AG09319 (cell line): ENCODE measurements around the gene SMYD3.

Source experiments
- DNase-seq: peaks from one replicate; pipeline ENCODE4 v3.0.0-alpha.2; 2010; ENCODE audit warnings: low read depth; ENCODE audit errors: extremely low read depth
- CTCF ChIP-seq: IDR thresholded peaks from 2 replicates; pipeline ENCODE4 v1.5.1; 2011; ENCODE audit warnings: low read depth, mild to moderate bottlenecking, inconsistent platforms, low read length, moderate library complexity

Gene SMYD3

GRCh38 chr1:246198115-246198816 is 308.8 kb downstream of the SMYD3 start:
- no peak for TF ChIP-seq CTCF
- DNase-seq, result no peak

GRCh38 chr1:246197076-246197475 is 310.0 kb downstream of the SMYD3 start:
- DNase-seq, result no peak
- TF ChIP-seq CTCF, result no peak

DNA sequence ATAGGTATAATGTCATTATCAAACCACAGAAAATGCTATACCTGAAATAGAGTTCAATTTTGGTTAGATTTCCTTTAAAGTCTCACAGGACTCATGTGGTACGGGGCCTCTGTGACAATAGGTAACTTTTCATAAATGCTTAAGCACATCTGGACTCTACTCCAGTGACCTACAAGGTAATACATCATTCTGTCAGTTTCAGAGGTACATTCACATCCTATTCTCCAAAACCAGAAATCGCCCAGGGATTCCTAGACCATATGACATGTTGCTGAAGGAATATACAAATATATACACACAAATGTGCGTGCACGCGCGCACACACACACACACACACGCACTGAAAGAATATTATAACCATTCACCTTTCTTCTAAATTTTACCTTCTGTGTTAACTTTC is 311.8 kb downstream of the SMYD3 start:
- no peak for DNase-seq

DNA sequence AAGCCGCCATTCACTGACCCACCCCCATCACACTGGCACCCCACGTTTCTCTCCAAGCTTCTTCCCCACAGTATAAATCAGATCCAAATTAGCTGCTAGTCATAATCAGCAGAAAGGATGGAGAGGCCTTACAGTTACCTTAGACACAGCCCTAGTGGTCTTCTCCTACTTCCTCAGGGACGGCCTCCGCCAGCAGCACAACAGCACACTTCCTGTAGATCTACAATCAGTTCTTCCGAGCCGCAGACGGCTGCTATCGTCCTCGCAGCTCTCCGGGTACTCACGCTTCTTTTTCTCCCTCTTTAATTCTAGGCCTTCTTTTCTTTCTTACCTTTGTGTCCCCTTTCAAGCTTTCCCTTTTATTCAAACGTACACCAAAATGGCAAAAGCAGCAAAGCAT is 313.5 kb downstream of the SMYD3 start:
- DNase-seq, result no peak
- TF ChIP-seq CTCF, result no peak

More for the DNA sequence above, 311.8 kb downstream of the SMYD3 start:
- TF ChIP-seq CTCF, result no peak

DNA sequence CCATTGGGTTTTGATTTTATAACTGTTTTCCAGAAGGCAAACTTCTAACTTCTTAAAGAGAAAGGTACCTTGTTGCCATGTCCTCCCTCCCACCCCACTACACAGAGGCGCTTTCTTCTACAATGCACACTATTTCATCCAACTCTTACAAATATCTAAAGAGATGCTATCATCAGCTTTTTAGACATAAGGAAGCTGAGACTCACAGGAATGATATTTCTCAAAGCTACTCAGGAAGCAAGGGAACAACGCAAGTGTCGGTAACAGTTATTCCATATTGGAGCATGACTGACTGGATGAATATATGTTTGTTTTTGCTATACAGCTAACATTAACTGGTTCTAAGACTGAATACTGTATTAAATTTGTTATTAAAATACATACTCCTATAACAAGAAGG is 318.0 kb downstream of the SMYD3 start:
- TF ChIP-seq CTCF, result no peak
- DNase-seq, result no peak

DNA sequence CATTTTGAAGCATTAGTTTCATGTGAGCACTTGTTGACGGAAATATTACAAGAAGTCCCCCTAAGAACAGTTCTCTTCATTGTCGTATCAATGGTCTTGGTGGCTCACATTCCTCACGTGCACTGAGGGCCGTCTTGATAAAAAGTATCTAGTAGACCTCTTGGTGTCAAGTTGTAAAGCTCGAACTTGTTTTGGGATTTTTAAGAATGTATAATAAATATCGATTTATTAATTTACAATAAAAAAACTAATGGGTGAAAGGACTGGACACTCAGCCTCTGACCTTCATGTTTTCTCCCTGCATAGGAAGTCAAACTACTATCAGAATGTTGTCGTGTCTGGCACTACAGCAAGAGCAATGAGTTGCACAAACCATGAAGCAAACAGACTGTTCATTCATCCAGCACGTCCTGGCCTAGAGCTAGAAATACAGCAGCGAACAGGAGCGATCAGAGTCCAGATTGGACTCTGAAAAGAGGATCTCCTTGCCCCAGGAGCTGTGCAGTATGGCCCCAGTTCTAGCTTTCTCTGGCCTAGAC is 319.2 kb downstream of the SMYD3 start:
- TF ChIP-seq CTCF, result no peak
- no peak for DNase-seq

- DNase-seq, result no peak
- no peak for TF ChIP-seq CTCF
Observed at GRCh38 chr1:246184503-246184902, 322.6 kb downstream of the SMYD3 start.
